Measurements from ENCODE around the gene ATN1. TPM values are rescaled to one million over a fixed set of nuclear protein-coding genes. Genes with fewer than 3 reads are reported as not detected.

Gene ATN1
- total and polyA plus RNA-seq, 2 of the 4 experiments (the other 2 are of a cell fraction): 3.4 to 58.7 TPM

GRCh38 chr12:6970096-6970527 is 42.4 kb downstream of the ATN1 start:
- H3K27ac ChIP-seq (ENCODE audit: insufficient read depth, low read length): peak overlapping the region; percentile 76
- dilution Hi-C loops (cut with HindIII; ENCODE audit: low sequenced_read_pairs, unreplicated experiment) (no loop called here), intact Hi-C loops (cut with micrococcal nuclease) (loop anchor here (1.0 to 2.0 kb wide), 2 partner anchors 49 to 139 kb away; partner anchors contain the start of genes C1RL and LPCAT3), in situ Hi-C loops (cut with MboI; ENCODE audit: low sequenced_read_pairs) (no loop called here)
- peak overlapping the region; percentile 97 to 98 for H4K8ac ChIP-seq (ENCODE audit: low read depth in 2 of 2, low read length in 2 of 2)
- H3K9me3 ChIP-seq (ENCODE audit: control insufficient read depth, insufficient read depth, low read length): no peaks in the 10 kb centered on the region
- peak overlapping the region; percentile 43 for H4K5ac ChIP-seq (ENCODE audit: low read depth, low read length)
- peak overlapping the region; percentile 94 for H3K4ac ChIP-seq (ENCODE audit: low read depth, low read length)
- H2AK9ac ChIP-seq (replicated peaks; ENCODE audit: low read depth, low read length, poor library complexity): peak overlapping the region; percentile 96
- H2BK15ac ChIP-seq (ENCODE audit: low read depth, low read length): no peak overlapping the region
- no peak for DNase-seq
- H3K18ac ChIP-seq (ENCODE audit: low read depth, low read length): no peak overlapping the region
- H3K56ac ChIP-seq (ENCODE audit: extremely low read depth, insufficient read depth, low read length): peak overlapping the region; percentile 58
- peak overlapping the region; percentile 72 for H2BK5ac ChIP-seq (ENCODE audit: low read depth, low read length, poor library complexity, severe bottlenecking)
- peak overlapping the region; percentile 86 for H3K14ac ChIP-seq (replicated peaks; ENCODE audit: low read depth, low read length)
- H3K9ac ChIP-seq (ENCODE audit: low read depth, low read length): peak overlapping the region; percentile 97
- H2AK5ac ChIP-seq (ENCODE audit: low read depth, low read length): peak overlapping the region; percentile 96
- 0% methylated on average over 9 of the region's 31 CpGs; no CpG with 5 or more reads in 1 of the 2 experiments for WGBS, 2 experiments (ENCODE audit: extremely low coverage in 2 of 2, insufficient read length in 1 of 2)
- peaks cover 4% of the 10 kb centered on the region for H3K4me1 ChIP-seq (ENCODE audit: control insufficient read depth, insufficient read depth, low read length)
- H2BK120ac ChIP-seq (ENCODE audit: low read depth, low read length): no peak overlapping the region
- ATAC-seq (ENCODE audit: low read depth): peak; percentile 40
- peak overlapping the region; percentile 91 for H4K91ac ChIP-seq (ENCODE audit: insufficient read depth, low read depth, low read length)
- peak overlapping the region; percentile 97 for H2AFZ ChIP-seq (replicated peaks; ENCODE audit: low read length, poor library complexity)
- peaks cover 43% of the 10 kb centered on the region for H3K36me3 ChIP-seq (ENCODE audit: control insufficient read depth, insufficient read depth, low read length)
- H3K79me1 ChIP-seq (ENCODE audit: low read depth in 1 of 2, low read length in 2 of 2): peaks cover 26 to 67% of the 10 kb centered on the region in 2 experiments
- no peak overlapping the region for H2BK20ac ChIP-seq (ENCODE audit: low read depth, low read length)
- no peaks in the 10 kb centered on the region for H3K9me1 ChIP-seq (ENCODE audit: insufficient read depth, low read length)
- H3K4me2 ChIP-seq (ENCODE audit: low read depth, low read length): peak overlapping the region; percentile 91
- H3K27me3 ChIP-seq (ENCODE audit: control insufficient read depth, insufficient read depth, low read length): no peaks in the 10 kb centered on the region
- no peaks in the 10 kb centered on the region for H4K20me1 ChIP-seq (ENCODE audit: insufficient read depth, low read length)
- TF ChIP-seq RAD21 (IDR thresholded peaks at IDR 0.05; ENCODE audit: low read length) (no peak), NFE2L2 (IDR thresholded peaks at IDR 0.05; ENCODE audit: low read depth, low read length) (no peak), POLR2A (IDR thresholded peaks at IDR 0.05; ENCODE audit: low read depth, low read length) (no peak), MAZ (IDR thresholded peaks at IDR 0.05; ENCODE audit: borderline replicate concordance, low read depth, low read length) (no peak), MXI1 (IDR thresholded peaks at IDR 0.05; ENCODE audit: borderline replicate concordance, low read depth, low read length) (no peak), RFX5 (IDR thresholded peaks at IDR 0.05; ENCODE audit: low read depth, low read length) (no peak), MAFK (IDR thresholded peaks at IDR 0.05; ENCODE audit: low read depth, low read length) (no peak), RCOR1 (IDR thresholded peaks at IDR 0.05; ENCODE audit: insufficient replicate concordance, low read length) (no peak), SMC3 (IDR thresholded peaks at IDR 0.05; ENCODE audit: low read depth, low read length) (no peak), CTCF (conservative IDR thresholded peaks at IDR 0.05; ENCODE audit: low read depth, low read length) (no peak), FOS (IDR thresholded peaks at IDR 0.05; ENCODE audit: low read depth, low read length) (no peak), CHD1 (IDR thresholded peaks at IDR 0.05; ENCODE audit: low read depth, low read length) (no peak), ELK1 (IDR thresholded peaks at IDR 0.05; ENCODE audit: borderline replicate concordance, low read depth, low read length) (no peak), BHLHE40 (IDR thresholded peaks at IDR 0.05; ENCODE audit: low read depth, low read length) (no peak), USF2 (IDR thresholded peaks at IDR 0.05; ENCODE audit: low read depth, low read length) (no peak), CEBPB (IDR thresholded peaks at IDR 0.05; ENCODE audit: low read depth, low read length) (no peak)
- BruUV-seq (replicated peaks): TSS peak; percentile 41
- ChIA-PET CTCF (no interaction called here), POLR2A (ENCODE audit: unreplicated experiment) (no interaction called here)
- H3K4me3 ChIP-seq (ENCODE audit: insufficient read depth, low read depth, low read length): peak overlapping the region; percentile 66
- H3K23ac ChIP-seq (ENCODE audit: low read depth, low read length): peak overlapping the region; percentile 84; the same call in 1 of the 2 replicates

Measured in IMR-90 (cell line).